HepG2 (cell line): ENCODE results near the gene VCL.

Experiments used
- CEBPB ChIP-seq: IDR thresholded peaks from 2 replicates; pipeline ENCODE4 v1.6.1; 2011; ENCODE audit warnings: low read depth, low read length, improper control_type of control experiment, borderline replicate concordance
- ESRRA ChIP-seq: sonication (generic); formaldehyde crosslinking; IDR thresholded peaks from 2 replicates; pipeline ENCODE4 v1.5.1; 2020; ENCODE audit warnings: mild to moderate bottlenecking, low read depth, missing genetic modification reagents
- KAT7 ChIP-seq: IDR thresholded peaks from 2 replicates; pipeline ENCODE4 v1.6.1; 2018; ENCODE audit warnings: borderline replicate concordance, missing compliant biosample characterization
- MYC ChIP-seq: sonication (generic); formaldehyde crosslinking; IDR thresholded peaks from 2 replicates; pipeline ENCODE4 v1.9.0; 2021; ENCODE audit warnings: missing genetic modification reagents, borderline replicate concordance
- RFX5 ChIP-seq: IDR thresholded peaks from 2 replicates; pipeline ENCODE4 v1.6.1; 2011; ENCODE audit warnings: low read depth, low read length, improper control_type of control experiment
- STAT5B ChIP-seq: sonication (generic); formaldehyde crosslinking; IDR thresholded peaks from 2 replicates; pipeline ENCODE4 v1.4.0; 2020; ENCODE audit warnings: missing genetic modification reagents
- ZNF354B ChIP-seq: sonication (generic); formaldehyde crosslinking; IDR thresholded peaks from 2 replicates; pipeline ENCODE4 v1.8.0; 2022; ENCODE audit warnings: mild to moderate bottlenecking, missing genetic modification reagents

DNA sequence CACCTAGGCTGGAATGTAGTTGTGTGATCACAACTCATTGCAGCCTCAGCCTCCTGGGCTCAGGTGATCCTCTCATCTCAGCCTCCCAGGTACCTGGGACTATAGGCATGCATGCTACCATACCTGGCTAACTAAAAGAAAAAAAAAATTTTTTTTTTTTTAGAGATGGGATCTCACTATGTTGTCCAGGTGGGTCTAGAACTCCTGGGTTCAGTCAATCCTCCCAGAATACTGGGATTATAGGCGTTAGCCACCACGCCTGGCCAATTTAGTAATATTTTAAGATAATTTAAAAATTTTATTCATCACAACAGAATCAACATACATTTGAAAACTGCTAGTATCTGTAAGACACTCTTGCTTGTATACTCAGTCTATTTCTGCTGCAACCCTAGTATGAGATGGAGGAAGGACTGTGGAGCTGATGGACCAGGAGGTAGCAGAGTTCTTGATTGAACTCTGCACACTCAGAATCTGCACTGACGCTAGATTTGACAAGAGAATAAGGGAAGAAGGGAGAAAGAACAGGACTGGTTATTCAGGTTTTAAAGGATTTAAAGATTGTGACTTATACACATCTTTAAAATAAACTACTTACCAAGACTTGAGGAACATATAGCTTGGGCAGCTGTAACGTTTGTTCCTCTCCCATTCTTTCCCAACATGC is 57.6 kb downstream of the VCL start:
- TF ChIP-seq CEBPB (no peak), MYC (CRISPR knock-in tag) (no peak), STAT5B (CRISPR knock-in tag) (no peak), KAT7 (CRISPR knock-in tag) (no peak), ESRRA (no peak), RFX5 (no peak), ZNF354B (no peak)
